OCI-LY3 (cell line): ENCODE data around the gene HNRNPF.
"Not testable (repeated sequence)": the region's sequence is repeated elsewhere in the genome, so short reads cannot be mapped to it uniquely, and the experiment has no call there.

Experiments
- CTCF ChIP-seq: fragments of 200-600, 300-600 bp; sonication (generic); IDR thresholded peaks from 2 replicates; pipeline ENCODE4 v1.5.1; 2014; ENCODE audit warnings: antibody characterized with exemption, low read length, low read depth
- EZH2phosphoT487 ChIP-seq: fragments of 200-600 bp; shearing (Covaris generic); IDR thresholded peaks from 2 replicates; pipeline ENCODE4 v1.6.1; 2018; ENCODE audit warnings: antibody characterized with exemption, mixed run types, low read depth

GRCh38 chr10:43421944-43422343, 13.0 kb upstream of the HNRNPF start:
- TF ChIP-seq CTCF, EZH2phosphoT487: not testable (repeated sequence)
